ENCODE data around the gene CCDC183.

DNA sequence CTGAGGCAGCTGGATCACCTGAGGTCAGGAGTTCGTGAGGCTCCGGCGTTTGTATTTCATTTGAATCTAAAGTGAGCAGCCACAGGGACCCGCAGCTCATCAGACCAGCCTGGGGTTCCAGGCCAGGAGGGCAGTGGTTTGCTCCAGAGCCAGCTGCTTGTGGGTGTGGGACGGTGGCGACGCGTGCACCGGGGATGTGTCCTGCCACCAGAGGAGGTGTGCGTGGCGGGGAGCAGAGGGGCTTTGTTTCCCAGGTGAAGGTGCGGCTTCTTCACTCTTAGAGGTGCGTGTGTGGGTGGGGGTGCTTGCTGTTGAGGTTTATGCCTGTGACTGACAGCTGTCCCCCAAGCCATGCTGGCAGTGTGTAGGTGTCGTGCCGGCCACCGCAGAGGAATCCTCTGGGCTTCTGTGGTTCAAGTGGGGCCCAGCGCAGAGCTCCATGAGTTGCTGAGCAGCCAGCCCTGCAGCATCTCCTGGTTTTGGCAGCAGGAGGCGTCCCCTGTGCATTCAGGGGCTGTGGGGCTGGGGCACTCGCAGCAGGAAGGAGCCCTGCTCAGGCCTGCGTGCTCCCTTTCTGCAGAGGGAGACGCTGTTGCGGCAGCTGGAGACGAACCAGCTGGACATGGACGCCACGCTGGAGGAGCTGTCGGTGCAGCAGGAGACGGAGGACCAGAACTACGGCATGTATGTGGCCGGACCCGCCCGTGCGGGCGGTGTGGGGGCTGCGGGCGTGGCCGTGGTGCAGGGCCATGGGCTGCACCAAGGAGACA is 39.2 kb downstream of the CCDC183 start:
- TF ChIP-seq CTCF (IDR thresholded peaks at IDR 0.05; ENCODE audit: low read depth, low read length, poor library complexity, severe bottlenecking) (no peak), EZH2phosphoT487 (IDR thresholded peaks at IDR 0.05; ENCODE audit: borderline replicate concordance, low read length) (no peak)

Measured in DOHH2 (cell line).